DMS114 treated with DMSO at 0.1 percent for 48 hours (cell line): ENCODE measurements around the gene GPATCH4.
"Not testable (repeated sequence)": the region's sequence is repeated elsewhere in the genome, so short reads cannot be mapped to it uniquely, and the experiment has no call there.

Source experiments
- DNase-seq: peaks from one replicate; lab custom pipeline; 2025; ENCODE audit not compliant: unreplicated experiment; lab: John Stamatoyannopoulos, UW

The GPATCH4 gene

DNA sequence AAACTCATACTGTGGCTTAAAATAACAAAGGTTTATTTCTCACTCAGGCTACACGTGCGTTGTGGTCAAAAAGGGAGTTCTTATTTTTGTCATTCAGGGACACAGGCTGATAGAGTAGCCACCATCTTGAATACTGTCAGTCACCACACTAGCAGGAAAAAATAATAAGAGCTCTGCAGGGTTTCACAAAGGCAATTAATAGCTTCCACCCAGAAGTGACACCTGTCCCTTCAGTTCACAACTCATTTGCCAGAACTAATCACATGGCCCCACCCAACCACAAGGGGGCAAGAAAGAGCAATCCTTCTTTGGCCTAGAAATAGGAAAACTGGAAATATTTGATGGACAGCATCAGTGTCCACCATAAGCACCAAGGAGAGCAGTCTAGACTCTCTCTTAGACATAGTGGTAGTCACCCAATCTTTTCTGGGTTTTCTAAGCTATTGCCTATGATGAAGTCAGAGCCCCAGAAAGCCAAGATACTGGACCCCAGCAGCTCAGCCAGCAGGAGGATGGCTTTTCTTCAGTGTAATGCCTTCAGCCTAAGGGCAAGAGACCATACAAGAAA is 26.1 kb upstream of the GPATCH4 start:
- DNase-seq: no peak

DNA sequence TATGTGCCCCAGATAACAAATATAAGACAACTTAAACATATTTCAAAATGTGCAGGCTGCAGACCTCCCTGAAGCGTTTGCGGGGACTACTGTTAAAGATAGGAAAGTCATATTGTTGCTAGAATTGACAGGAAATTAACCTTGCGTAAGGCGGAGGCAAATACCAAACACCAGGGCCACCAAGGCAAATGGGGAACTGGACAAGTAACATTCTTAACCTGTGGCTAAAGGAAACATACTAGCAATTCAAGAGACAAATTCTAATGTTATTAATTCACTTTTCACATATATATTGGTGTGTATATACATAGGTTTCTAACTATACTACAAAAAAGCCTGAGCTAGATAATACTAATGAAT is 24.8 kb upstream of the GPATCH4 start:
- no peak for DNase-seq

GRCh38 chr1:156625436-156626078 is 24.3 kb upstream of the GPATCH4 start:
- DNase-seq: peak; percentile 47

DNA sequence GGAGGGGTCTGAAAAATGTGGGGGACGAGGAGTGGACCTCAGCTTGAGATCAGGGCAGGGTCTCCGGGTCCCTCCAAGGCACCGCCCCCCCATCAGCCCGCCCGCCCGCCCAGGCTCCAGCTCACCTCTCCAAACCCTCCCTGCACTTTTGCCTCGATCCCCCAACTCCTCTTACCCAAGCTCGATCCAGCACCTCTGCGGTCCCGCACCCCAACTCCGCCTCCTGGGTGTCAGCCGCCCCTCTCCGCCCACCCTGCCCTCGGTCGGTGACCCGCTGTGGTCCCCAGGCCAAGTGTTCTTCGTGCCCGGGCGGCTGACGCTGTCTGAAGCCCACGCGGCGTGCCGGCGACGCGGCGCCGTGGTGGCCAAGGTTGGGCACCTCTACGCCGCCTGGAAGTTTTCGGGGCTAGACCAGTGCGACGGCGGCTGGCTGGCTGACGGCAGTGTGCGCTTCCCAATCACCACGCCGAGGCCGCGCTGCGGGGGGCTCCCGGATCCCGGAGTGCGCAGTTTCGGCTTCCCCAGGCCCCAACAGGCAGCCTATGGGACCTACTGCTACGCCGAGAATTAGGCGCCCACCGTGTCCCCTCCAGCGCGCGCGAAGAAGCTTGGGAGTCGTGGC is 23.6 kb upstream of the GPATCH4 start:
- no peak for DNase-seq

DNA sequence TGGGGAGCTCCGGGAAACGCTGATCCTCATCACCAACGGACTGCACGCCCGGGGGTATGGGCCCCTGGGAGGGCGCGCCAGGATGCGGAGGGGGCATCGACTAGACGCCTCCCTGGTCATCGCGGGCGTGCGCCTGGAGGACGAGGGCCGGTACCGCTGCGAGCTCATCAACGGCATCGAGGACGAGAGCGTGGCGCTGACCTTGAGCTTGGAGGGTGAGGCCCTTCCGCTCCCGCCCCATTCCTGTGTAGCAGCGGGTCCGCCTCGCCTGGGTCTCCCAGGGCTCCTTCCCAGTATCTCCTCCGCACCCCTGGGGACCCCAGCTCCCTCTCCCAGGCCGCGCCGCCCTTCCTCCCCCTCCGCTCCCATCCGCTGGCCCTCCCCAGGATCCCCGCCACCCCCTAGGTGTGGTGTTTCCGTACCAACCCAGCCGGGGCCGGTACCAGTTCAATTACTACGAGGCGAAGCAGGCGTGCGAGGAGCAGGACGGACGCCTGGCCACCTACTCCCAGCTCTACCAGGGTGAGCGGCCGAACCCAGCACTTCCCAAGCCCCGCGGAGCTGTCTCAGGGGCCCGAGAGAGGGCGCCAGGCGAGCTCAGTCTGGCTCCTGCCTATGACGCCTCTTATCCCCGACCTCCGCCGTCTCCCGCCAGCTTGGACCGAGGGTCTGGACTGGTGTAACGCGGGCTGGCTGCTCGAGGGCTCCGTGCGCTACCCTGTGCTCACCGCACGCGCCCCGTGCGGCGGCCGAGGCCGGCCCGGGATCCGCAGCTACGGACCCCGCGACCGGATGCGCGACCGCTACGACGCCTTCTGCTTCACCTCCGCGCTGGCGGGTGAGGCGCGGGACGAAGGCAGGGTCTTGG is 22.9 kb upstream of the GPATCH4 start:
- peak; percentile 69 for DNase-seq

- DNase-seq: no peak
Measured at GRCh38 chr1:156622581-156623297, 21.5 kb upstream of the GPATCH4 start.

DNA sequence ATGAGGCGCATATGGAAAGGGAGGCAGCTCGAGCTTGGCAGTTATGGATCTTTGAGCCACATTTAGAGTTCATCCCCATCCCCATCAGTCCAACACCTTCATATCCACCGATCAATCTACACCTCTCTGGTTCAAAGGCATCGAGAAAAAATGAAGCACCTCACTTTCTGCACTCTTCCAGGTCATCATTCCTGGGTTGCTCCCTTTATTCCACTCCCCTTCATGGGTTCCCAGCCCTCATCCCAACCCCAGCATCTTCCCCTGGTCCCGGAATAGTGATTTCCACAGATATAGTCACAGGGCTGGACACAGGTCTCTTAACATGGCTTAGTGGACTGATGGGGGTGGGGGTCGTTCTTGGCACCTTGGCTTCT is 18.3 kb upstream of the GPATCH4 start:
- no peak for DNase-seq

- no peak for DNase-seq
Measured at GRCh38 chr1:156618853-156619581, 17.7 kb upstream of the GPATCH4 start, which contains the start of gene HAPLN2. HAPLN2 (plus strand) TSS chr1:156619415; CDS start chr1:156623491, 4,076 bp downstream.

GRCh38 chr1:156616463-156616862 is 15.2 kb upstream of the GPATCH4 start:
- no peak for DNase-seq

- no peak for DNase-seq
Measured at GRCh38 chr1:156615946-156616345, 14.7 kb upstream of the GPATCH4 start.

DNA sequence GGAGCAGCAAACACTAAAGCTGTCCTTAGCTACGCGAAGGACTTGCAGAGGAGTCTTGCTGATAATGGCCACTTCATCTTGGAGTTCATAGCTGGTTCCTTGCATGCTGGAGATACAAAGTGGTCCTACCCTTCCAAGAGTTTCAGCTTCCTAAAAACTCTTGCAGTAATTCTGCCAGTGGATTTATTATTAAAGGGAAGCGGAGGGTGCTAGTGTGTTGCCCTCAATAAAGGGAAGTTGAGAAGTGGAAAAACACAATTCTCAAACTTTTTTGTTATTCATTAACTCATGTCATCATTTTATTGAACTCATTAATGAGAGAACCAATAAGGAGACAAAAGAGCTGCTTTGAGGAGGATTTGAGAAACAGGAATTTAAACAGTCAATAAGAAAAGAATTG is 11.4 kb upstream of the GPATCH4 start:
- no peak for DNase-seq

DNA sequence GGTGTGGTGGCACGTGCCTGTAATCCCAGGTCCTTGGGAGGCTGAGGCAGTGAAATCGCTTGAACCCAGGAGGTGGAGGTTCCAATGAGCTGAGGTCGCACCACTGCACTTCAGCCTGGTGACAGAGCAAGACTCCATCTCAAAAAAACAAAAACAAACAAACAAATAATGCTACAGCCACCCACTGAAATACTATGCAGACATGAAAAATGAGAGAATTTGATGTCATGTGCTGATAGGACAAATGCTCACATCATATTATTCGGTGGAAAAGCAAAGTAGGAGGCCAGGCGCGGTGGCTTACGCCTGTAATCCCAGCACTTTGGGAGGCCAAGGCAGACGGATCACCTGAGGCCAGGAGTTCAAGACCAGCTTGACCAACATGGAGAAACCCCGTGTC is 8.8 kb upstream of the GPATCH4 start:
- not testable (repeated sequence) for DNase-seq

GRCh38 chr1:156608981-156609380 is 7.7 kb upstream of the GPATCH4 start:
- DNase-seq: peak; percentile 55

DNA sequence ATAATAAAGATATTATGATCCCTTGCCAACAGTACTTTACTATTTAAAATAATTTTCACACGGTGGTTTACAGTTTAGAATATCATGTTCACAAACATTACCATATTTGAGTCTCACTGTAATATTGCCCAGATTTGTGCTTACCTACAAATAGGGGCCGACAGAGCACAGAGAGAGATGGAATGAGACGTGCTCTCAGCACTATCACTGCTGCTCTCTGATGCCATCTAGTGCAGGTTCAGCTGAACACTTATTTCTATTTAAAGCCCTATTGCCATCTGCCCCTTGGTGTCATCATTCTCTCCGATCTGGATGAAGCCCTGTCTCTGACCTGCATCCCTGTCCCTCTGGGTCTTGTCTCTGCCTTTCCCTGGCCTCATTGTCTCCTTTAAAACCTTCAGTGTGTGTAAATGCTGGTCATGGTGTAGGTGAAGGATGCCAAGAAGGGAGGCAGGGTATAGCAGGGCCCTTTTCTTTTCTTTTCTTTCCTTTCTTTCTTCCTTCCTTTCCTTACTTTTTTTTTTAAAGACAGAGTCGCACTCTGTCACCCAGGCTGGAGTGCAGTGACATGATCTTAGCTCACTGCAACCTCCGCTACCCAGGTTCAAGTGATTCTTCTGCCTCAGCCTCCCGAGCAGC is 6.9 kb upstream of the GPATCH4 start:
- DNase-seq: peak; percentile 91

DNA sequence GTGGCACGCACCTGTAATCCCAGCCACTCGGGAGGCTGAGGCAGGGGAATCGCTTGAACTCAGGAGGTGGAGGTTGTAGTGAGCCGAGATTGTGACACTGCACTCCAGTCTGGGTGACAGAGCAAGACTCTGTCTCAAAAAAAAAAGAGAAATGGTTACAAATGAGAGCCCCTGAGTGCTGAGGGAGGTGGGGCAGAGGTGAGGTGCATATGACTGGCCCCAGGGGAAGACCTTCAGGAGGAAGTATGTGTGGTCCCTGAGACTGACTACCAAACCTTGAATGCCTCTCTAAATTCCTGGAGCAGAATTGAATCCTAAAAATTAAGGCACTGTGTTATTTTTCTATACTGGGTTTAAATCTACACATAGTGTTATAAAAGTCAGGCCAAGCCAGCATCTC is 6.1 kb upstream of the GPATCH4 start:
- DNase-seq: not testable (repeated sequence)

DNA sequence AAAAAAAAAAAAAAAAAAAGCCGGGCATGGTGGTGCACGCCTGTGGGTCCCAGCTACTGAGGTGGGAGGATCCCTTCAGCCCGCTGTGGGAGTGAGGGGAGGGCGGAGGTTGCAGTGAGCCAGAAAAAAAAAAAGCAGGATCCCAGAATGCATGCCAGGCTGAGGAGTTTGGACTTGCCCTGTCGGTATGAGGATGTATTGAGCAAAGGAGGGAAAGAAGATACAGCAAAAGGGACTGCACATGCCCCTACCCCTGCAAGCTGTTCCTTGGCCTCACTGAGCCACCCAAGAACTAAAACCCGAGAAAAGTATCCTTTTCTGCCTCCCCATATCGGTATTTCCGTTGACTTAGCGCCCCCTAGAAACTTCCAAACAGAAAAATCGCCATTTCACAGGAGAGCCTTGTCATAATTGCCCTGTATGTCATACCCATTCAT is 1.3 kb upstream of the GPATCH4 start:
- no peak for DNase-seq

DNA sequence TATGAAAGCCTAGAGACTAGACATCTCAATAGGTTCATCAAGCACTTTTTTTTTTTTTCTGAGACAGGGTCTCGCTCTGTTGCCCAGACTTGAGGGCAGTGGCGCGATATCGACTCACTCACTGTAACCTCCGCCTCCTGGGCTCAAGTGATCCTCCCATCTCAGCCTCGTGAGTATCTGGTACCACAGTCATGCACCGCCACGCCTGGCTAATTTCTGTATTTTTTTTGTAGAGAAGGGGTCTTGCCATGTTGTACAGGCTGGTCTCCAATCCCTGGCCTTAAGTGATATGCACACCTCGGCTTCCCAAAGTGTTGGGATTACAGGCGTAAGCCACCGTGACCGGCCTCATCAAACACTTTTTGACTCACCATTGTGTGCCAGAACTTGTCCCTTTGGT is 613 bp upstream of the GPATCH4 start:
- DNase-seq: no peak

DNA sequence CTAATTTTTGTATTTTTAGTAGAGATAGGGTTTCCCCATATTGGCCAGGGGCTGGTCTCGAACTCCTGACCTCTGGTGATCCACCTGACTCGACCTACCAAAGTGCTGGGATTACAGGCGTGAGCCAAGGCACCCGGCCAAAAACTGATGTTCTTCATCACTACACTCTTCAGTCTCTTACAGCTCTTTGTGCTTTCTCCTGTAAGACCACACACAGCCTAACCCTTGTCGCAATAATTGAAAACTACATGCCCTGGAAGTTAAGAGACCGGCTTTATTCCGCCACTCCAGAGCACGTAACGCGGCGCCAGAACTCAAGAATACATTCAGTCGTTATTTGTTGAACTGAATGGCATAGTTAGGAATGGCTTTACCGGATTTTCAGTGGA is 552 bp downstream of the GPATCH4 start:
- no peak for DNase-seq

GRCh38 chr1:156599811-156600210 is 1.5 kb downstream of the GPATCH4 start:
- DNase-seq: no peak
